ENCODE measurements around the gene PSTPIP1.
A peak's percentile ranks its signal among the peaks of the same experiment; 100 is the strongest.

PSTPIP1 gene

DNA sequence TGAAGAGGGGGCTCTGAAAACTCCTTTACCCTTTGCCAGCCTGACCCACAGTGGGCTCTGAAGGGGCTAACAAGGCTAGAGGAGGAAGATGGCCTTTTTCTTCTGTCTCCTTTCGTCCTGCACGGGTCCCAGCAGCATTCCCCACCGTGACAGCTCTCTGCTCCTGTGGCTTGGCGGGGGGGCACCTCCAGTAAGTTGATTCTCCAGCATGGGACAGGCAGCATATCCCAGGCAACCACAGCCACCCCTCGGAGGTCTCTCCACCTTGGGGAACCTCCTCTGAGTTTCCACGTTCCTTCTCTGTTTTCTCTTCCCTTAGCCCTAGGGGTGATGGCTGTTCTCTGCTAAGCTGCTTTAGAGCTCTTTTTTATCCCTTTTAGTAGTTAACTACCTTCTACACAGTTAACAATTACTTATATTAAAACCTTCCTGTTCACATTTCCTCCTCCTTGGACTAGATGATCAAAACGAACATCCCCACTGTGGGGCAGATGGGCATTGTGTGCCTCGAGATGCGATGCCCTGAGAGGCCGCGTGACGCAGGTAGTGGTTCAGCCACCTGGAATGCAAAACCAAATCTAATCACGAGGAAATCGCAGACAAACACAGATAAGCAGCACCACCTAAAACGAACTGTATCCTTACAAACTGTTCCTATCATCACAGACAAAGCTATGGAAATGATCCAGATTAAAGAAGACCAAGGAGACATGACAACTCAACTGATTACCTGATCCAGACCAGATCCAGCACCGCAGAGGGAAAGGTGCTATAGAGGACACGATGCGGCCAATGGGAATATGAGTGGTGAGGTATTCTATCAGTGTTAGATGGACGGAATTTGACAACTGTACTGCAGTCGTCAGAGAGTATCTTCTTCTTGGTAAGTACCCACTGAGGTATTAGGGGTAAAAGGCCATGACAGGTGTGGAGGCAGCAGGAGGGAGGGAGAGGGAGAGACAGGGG is 48.3 kb downstream of the PSTPIP1 start:
- no peak for DNase-seq (ENCODE audit: low read depth)

- DNase-seq (ENCODE audit: low read depth), result no peak
Measured at GRCh38 chr15:77044228-77045042, 49.5 kb downstream of the PSTPIP1 start.

GRCh38 chr15:77045985-77046384 is 51.1 kb downstream of the PSTPIP1 start:
- no peak for DNase-seq (ENCODE audit: low read depth)

DNA sequence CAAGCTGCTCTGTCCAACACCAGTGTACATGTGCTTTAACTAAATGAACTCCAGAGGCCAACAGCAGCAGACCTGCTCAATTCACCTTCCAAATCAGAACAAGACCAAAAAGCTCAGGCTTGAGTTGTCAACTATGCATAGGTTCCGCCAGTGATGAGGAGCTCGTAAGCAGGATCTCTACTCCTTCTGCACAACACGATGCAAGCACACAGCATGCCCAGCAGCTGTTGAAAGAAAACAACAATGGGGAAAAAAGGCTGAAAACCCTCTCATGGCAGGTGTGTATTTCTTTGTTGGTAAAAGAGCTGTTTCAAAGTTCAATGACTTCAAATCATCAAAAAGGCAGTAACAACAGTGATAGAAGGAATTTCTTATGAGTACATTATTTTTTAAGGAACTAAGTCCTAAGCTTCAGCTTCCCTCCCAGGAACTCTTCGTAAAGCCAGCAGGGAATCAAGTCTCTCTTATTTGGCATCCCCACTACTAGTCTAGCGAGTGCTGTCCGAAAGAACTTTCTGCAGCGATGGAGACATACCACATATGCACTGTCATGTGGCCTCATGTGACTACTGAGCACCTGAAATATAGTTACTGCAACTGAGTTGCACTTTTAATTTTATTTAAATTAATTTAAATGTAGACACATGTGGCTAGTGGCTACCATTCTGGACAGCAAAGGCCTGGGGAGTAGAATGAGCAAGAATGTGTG is 51.9 kb downstream of the PSTPIP1 start:
- no peak for DNase-seq (ENCODE audit: low read depth)

- peak; percentile 37 for DNase-seq (ENCODE audit: low read depth)
Measured at GRCh38 chr15:77048135-77048876, 53.4 kb downstream of the PSTPIP1 start.

- no peak for DNase-seq (ENCODE audit: low read depth)
Measured at GRCh38 chr15:77052556-77052955, 57.6 kb downstream of the PSTPIP1 start.

GRCh38 chr15:77053709-77054108 is 58.8 kb downstream of the PSTPIP1 start:
- DNase-seq (ENCODE audit: low read depth), result no peak

- DNase-seq (ENCODE audit: low read depth), result no peak
Measured at GRCh38 chr15:77057072-77057471, 62.1 kb downstream of the PSTPIP1 start.

GRCh38 chr15:77057685-77058084 is 62.8 kb downstream of the PSTPIP1 start:
- DNase-seq (ENCODE audit: low read depth), result no peak

DNA sequence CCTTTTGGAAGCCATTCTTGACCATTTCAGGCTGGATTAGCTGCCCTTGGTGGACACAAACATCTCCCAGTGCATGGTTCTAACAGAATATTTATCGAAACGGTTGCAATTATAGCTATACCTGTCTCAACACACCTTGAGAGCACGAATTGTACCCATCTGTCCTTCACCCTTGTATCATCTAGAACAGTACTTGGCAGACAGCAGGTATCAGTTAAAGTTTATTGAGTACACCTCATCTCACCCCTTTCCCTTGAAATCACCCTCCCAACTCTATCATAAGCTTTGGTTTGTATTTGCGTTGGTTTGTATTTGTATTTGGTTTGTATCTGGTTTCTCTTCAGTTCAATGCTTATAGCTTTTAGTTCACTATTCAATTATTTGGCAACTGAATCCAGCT is 63.5 kb downstream of the PSTPIP1 start:
- DNase-seq (ENCODE audit: low read depth), result no peak

DNA sequence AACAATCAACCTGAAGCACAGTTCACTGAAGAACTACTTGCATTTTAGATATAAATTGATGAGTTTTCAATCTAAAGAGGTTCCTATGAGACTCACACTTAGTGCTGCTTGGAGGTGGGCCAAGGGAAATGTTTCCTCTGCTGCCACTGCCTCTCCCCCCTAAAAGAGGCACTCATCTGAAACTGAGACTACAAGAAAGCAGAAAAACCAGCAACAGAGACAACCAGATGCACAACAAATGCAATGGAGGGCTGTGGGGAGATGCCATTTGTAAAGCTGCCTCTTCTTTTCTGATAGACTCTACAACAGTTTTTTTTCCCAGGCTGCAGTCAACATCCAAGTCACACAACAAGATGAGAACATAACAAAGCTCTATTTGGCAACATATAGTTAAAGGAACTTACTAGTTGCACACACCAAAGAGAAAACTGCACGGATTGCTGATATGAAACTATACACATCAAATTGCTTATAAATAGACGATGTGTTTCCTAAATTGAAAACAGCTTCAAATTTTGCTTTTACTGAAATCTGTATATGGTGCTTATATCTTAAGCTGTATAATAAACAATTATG is 64.9 kb downstream of the PSTPIP1 start:
- no peak for DNase-seq (ENCODE audit: low read depth)

DNA sequence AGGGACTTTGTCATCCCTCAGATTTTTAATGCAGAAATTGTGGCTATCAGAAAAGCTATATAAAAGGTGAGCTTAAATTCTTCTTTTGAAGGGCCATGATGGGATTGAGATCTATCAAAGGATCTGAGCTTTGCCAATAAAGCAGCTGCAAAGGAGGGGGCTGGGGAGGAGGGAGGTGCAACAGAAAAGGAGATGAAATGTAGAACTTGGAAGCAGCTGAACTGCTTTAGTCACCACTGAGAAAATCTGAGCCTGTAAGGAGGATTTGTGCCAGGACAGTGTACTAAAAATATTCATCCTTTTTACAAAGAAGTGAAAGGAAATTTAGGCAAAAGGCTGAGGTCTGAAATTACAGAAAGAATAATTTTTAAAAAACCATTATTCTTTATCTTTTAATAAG is 65.6 kb downstream of the PSTPIP1 start:
- no peak for DNase-seq (ENCODE audit: low read depth)

- DNase-seq (ENCODE audit: low read depth), result no peak
Measured at GRCh38 chr15:77063249-77063648, 68.3 kb downstream of the PSTPIP1 start.

DNA sequence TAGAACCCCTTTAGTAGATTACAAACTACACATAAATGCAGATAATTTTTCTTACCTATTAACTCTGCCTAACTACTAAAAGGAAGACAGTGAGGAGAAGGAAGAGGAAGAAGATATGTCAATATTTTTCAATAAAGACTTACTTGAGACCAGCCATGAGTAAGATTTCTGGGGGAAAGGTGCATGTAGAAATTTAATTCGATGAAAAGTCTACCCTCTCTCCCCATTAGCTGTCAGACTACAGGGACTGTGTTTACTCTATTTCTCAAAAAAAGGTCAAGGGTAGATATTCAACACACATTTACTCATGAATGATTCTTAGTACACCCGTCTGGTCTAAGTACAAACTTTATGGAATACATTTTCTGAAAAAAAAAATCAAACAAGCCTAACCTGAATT is 69.1 kb downstream of the PSTPIP1 start:
- no peak for DNase-seq (ENCODE audit: low read depth)

- DNase-seq (ENCODE audit: low read depth), result no peak
Measured at GRCh38 chr15:77064539-77065308, 69.8 kb downstream of the PSTPIP1 start.

DNA sequence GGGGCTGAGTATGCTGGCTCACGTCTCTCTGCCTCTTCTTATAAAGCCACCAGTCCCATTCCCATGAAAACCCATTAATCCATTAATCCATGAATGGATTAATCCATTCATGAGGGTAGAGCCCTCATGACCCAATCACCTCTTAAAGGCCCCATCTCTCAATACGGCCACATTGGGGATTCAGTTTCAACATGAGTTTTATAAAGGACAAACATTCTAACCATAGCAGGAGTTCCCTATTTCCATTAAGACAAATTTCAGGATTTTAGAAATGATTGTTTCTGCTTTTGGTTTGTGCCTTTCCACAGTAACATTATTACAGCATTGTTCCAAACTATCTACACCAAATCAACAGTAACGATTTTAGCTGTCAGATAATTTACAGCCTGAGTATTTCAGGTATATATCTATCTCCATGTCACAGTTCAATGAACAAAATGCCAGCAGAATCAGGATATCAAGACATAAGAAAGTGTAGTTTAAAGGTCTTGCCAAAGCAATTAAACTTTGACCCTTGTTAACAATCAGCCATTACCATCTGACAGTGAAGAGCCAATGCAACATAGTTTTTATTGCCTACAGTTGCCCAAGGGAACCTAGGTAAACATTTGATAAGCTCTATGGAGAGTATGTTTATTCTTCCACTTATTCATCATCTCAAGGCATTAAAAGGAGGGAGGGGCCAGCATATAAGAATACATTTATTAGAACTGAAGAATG is 72.2 kb downstream of the PSTPIP1 start:
- no peak for DNase-seq (ENCODE audit: low read depth)

DNA sequence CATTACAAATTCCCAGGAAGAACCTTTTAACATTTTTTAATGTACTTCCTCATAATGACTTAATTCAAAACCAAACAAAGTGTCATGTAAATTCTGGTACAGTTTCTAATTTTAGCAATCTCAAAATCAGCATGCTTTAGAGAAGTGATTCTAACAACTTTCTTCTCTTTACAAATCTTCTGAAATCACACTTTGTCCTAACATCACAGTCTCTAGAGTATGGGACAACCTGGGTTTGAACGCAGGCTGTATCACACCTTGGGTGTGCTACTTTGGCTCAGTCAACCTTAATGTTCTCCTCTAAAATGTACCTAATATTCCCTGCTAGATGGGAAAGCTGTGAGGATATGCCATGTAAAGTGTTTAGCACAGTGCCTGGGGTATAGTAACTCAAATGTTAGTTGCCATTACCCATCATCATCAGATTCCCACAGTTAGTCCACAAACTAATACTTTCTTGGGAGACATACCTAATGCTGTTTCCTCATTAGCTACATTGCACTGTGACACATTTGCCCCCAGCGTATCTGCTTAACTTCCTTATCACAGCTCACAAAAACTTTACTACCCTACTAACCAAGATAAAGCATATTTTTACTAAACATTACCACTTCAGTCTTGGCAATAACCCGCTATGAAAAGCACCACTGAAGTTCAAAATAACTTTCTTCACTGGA is 72.9 kb downstream of the PSTPIP1 start:
- DNase-seq (ENCODE audit: low read depth), result no peak

DNA sequence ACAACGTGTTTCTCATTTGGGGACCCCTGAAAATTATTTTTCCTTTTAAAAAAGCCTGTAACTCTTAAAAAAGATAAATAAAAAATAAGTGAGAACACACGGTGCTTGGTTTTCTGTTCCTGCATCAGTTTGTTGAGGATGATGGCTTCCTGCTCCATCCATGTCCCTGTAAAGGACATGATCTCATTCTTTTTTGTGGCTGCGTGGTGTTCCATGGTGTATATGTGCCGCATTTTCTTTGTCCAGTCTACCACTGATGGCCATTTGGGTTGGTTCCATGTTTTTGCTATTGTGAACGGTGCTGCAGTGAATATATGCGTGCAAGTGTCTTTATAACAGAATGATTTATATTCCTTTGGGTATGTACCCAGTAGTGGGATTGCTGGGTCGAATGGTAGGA is 73.7 kb downstream of the PSTPIP1 start:
- no peak for DNase-seq (ENCODE audit: low read depth)

GRCh38 chr15:77069521-77070121 is 74.7 kb downstream of the PSTPIP1 start:
- DNase-seq (ENCODE audit: low read depth), result no peak
